ENCODE measurements around the gene WARS2.

GRCh38 chr1:119147661-119148090, 7.2 kb upstream of the WARS2 start:
- no peak for TF ChIP-seq POLR2A (IDR thresholded peaks at IDR 0.05)
- no peak for TF ChIP-seq CTCF (IDR thresholded peaks at IDR 0.05)
